Glutamatergic neuron (in vitro differentiated cells): ENCODE measurements around the gene PSMB2. TPM values are rescaled to one million over a fixed set of nuclear protein-coding genes. Genes with fewer than 3 reads are reported as not detected.

ENCODE experiments used
- DNase-seq: peaks from one replicate; pipeline ENCODE4 v3.0.0; 2022
- H3K27ac Mint-ChIP-seq: one replicate; pipeline ENCODE4 v1.8.0; 2020; ENCODE audit warnings: mild to moderate bottlenecking, mixed read lengths, inconsistent platforms; ENCODE audit not compliant: unreplicated experiment
- H3K27me3 Mint-ChIP-seq: one replicate; pipeline ENCODE4 v1.8.0; 2020; ENCODE audit warnings: mild to moderate bottlenecking, moderate library complexity, mixed read lengths, inconsistent platforms; ENCODE audit not compliant: unreplicated experiment
- H3K36me3 Mint-ChIP-seq: one replicate; pipeline ENCODE4 v1.8.0; 2020; ENCODE audit warnings: mild to moderate bottlenecking, mixed read lengths, inconsistent platforms; ENCODE audit not compliant: unreplicated experiment
- H3K4me1 Mint-ChIP-seq: one replicate; pipeline ENCODE4 v1.8.0; 2020; ENCODE audit warnings: mild to moderate bottlenecking, low read depth, mixed read lengths, inconsistent platforms; ENCODE audit not compliant: unreplicated experiment
- H3K4me3 Mint-ChIP-seq: one replicate; pipeline ENCODE4 v1.8.0; 2020; ENCODE audit warnings: mild to moderate bottlenecking, mixed read lengths, inconsistent platforms; ENCODE audit not compliant: unreplicated experiment
- H3K9me3 Mint-ChIP-seq: one replicate; pipeline ENCODE4 v1.8.0; 2020; ENCODE audit warnings: mild to moderate bottlenecking, moderate library complexity, mixed read lengths, inconsistent platforms; ENCODE audit not compliant: unreplicated experiment
- CTCF ChIP-seq: fragments of 200-600 bp; sonication (generic); IDR thresholded peaks from one replicate; pipeline ENCODE4 v1.5.0; 2021; ENCODE audit not compliant: partially characterized antibody, unreplicated experiment
- total RNA-seq: library from RNA; stranded (reverse); fragmentation: NEBNext Ultra II Directional; extraction: Animal tissue kit (Norgen Biotek cat#: 25700); gene quantifications from one replicate; pipeline ENCODE4 v1.2.1, GENCODE V29; 2021; ENCODE audit not compliant: unreplicated experiment

The PSMB2 gene
- total RNA-seq, 1 donor from 2014 or later: 85.8 TPM

DNA sequence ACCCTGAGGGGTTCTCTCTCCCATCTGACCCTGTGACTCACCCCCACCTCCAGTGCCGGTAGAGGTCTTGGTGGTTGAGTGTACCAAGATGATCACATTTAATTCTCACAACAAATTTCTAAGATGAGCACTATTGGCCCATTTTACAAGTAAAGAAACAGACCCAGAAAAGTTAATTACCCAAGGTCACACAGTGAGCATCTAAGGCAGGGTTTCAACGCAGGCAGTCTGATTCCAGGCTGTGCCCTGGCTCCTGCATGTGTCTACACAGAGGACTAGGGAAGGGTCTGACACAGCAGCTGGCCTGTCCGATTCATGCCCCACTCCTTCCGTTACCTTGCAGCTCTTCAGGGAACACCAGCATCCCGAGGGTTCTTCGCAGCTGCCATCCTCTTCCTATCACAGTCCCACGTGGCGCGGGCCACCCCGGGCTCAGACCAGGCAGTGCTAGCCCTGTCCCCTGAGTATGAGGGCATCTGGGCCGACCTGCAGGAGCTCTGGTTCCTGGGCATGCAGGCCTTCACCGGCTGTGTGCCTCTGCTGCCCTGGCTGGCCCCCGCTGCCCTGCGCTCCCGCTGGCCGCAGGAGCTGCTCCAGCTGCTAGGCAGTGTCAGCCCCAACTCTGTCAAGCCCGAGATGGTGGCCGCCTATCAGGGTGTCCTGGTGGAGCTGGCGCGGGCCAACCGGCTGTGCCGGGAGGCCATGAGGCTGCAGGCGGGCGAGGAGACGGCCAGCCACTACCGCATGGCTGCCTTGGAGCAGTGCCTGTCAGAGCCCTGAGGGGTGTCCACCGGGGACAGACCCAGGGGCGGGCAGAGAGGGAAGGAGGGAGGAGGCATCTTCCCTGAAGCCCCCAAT, 76.2 kb downstream of the PSMB2 start:
- Mint-ChIP-seq H3K36me3 (no peaks in the 10 kb centered on the region), H3K4me1 (peaks cover 43% of the 10 kb centered on the region), H3K27me3 (peaks cover 19% of the 10 kb centered on the region), H3K9me3 (peaks cover 12% of the 10 kb centered on the region), H3K27ac (peak overlapping the region; percentile 28), H3K4me3 (peak overlapping the region; percentile 58)
- peak; percentile 43 for TF ChIP-seq CTCF
- no peak for DNase-seq

DNA sequence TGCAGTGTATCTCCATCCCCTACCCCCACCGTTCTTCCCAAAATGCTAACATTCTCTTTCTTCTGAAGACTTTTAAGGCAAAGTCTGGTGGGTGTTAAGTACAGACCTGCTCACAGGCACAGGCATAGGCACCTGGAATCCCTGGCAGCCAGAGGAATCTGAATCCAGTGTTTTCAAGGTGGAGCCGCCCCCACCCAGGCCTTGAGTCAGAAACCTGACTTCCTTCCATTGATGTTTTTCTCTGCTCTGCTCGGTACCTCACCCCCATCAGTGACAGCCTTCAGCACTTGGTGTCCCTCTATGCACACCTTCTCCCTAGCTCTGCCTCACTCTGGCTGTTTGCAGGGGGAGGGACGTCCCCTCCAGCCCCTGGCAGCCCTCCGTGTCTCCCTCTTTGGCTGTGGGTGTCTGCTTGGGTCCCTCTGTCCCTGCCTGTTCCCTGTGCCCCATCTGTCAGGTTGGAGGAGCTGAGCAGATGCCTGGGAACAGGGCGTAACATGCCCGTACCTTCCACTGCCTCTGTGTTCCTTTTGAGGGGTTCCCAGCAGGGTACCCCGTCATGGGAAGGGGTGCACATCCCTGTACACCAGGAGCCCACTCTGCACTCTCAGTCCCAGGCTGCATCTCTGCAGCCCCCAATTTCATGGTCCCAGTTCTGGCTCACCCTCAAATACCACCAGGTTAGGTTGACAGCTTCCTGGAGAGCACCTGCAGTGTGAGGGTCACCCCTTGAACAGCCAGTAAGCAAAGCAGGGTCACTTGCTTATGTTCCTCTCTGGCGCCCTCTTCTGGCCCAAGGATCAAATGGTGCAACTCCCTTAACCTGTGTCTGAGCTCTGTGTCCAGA, 77.1 kb downstream of the PSMB2 start:
- TF ChIP-seq CTCF: peak; percentile 82
- Mint-ChIP-seq H3K4me3 (peak overlapping the region; percentile 58), H3K36me3 (no peaks in the 10 kb centered on the region), H3K9me3 (peaks cover 14% of the 10 kb centered on the region), H3K4me1 (peaks cover 51% of the 10 kb centered on the region), H3K27ac (peak overlapping the region; percentile 50), H3K27me3 (peaks cover 24% of the 10 kb centered on the region)
- DNase-seq: peak; percentile 87

- no peak overlapping the region for H3K27ac Mint-ChIP-seq
- peaks cover 54% of the 10 kb centered on the region for H3K4me1 Mint-ChIP-seq
- peaks cover 25% of the 10 kb centered on the region for H3K27me3 Mint-ChIP-seq
- no peak for TF ChIP-seq CTCF
- H3K9me3 Mint-ChIP-seq: peaks cover 14% of the 10 kb centered on the region
- DNase-seq: no peak
- no peak overlapping the region for H3K4me3 Mint-ChIP-seq
- no peaks in the 10 kb centered on the region for H3K36me3 Mint-ChIP-seq
Observed at GRCh38 chr1:35563166-35563565, 78.2 kb downstream of the PSMB2 start.

- peaks cover 19% of the 10 kb centered on the region for H3K9me3 Mint-ChIP-seq
- TF ChIP-seq CTCF: no peak
- H3K27me3 Mint-ChIP-seq: peaks cover 29% of the 10 kb centered on the region
- no peaks in the 10 kb centered on the region for H3K36me3 Mint-ChIP-seq
- DNase-seq: no peak
- peak overlapping the region; percentile 85 for H3K4me3 Mint-ChIP-seq
- H3K4me1 Mint-ChIP-seq: peaks cover 54% of the 10 kb centered on the region
- H3K27ac Mint-ChIP-seq: peak overlapping the region; percentile 100
Observed at GRCh38 chr1:35561972-35562680, 79.2 kb downstream of the PSMB2 start.
